Measurements from ENCODE around the gene OAS3.
"Not testable (repeated sequence)": the region's sequence is repeated elsewhere in the genome, so short reads cannot be mapped to it uniquely, and the experiment has no call there.

The OAS3 gene, protein sequence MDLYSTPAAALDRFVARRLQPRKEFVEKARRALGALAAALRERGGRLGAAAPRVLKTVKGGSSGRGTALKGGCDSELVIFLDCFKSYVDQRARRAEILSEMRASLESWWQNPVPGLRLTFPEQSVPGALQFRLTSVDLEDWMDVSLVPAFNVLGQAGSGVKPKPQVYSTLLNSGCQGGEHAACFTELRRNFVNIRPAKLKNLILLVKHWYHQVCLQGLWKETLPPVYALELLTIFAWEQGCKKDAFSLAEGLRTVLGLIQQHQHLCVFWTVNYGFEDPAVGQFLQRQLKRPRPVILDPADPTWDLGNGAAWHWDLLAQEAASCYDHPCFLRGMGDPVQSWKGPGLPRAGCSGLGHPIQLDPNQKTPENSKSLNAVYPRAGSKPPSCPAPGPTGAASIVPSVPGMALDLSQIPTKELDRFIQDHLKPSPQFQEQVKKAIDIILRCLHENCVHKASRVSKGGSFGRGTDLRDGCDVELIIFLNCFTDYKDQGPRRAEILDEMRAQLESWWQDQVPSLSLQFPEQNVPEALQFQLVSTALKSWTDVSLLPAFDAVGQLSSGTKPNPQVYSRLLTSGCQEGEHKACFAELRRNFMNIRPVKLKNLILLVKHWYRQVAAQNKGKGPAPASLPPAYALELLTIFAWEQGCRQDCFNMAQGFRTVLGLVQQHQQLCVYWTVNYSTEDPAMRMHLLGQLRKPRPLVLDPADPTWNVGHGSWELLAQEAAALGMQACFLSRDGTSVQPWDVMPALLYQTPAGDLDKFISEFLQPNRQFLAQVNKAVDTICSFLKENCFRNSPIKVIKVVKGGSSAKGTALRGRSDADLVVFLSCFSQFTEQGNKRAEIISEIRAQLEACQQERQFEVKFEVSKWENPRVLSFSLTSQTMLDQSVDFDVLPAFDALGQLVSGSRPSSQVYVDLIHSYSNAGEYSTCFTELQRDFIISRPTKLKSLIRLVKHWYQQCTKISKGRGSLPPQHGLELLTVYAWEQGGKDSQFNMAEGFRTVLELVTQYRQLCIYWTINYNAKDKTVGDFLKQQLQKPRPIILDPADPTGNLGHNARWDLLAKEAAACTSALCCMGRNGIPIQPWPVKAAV

GRCh38 chr12:112937741-112938719 is at the start of gene OAS3:
Gene OAS3 (plus strand): TSS chr12:112938474. CDS start chr12:112938531, 57 bp downstream.
- DNase-seq (ENCODE audit: low read depth), result peak; percentile 74

DNA sequence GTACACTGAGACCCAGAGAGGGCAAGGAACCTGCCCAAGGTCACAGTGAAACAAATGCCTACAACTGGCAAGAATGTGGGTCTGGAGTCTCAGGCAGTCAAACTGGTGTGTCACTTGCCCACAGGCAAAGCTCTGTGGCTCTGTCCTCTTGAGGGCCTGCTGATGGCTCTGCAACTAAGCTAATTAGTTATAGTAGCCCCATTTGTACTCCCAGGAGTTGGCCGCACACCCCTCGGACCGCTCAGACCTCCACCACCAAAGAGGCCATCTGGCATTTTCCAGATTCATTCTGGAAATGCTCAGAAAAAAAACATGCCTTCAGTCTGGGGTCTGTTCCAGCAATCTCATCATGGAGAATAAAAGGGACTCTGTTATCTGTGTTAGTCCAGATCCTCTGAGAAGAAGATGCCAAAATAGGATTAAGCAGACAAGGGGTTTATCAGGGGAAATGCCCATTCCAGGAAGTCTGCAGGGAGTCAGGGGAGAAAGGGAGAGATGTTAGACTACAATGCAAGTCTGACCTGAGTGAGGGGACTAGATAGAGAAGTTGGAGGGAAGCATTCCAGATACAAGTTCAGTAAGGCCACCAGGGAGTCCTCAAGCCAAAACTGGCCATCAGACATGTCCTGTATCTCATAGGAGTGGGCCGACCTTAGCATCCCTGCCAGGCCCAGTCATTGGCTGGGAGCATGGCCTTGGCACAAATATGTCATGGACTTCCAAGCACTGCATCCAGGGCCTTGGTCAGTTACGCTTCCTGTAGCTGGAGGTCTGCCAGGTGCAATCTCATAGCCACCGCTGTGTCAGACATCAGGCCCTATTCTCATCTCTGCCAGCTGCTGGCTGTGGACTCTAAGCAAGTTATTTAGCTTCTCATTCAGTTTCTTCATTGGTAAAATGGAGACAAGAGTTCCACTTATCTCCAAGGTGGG is 46.9 kb upstream of the OAS3 start:
- DNase-seq (ENCODE audit: low read depth), result no peak

DNA sequence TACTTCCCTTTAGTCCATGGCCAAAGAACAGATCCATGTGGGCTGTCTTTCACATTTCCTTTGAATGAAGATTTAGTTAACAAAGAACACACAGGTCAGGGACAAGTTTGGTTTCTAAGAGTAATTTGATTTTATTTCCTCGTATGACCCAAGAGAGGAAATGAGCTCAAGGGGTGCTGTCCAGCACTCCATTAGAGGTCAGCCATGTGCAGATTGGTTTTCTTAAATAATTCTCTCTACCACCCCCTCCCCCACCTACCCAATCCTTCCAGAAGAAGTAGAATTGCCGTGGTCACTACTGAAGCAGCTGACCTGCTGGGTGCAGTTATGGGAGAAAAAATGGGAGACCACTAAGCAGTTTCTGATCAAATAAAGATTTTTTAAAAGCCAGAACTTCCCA is 45.4 kb upstream of the OAS3 start:
- no peak for DNase-seq (ENCODE audit: low read depth)

- DNase-seq (ENCODE audit: low read depth), result no peak
These were observed 44.1 kb upstream of the OAS3 start for GRCh38 chr12:112894128-112894527.

- no peak for DNase-seq (ENCODE audit: low read depth)
These were observed 39.9 kb upstream of the OAS3 start for GRCh38 chr12:112898380-112898779.

GRCh38 chr12:112900298-112901145 is 37.8 kb upstream of the OAS3 start:
- DNase-seq (ENCODE audit: low read depth), result peak; percentile 34

GRCh38 chr12:112901271-112901670 is 37.0 kb upstream of the OAS3 start:
- no peak for DNase-seq (ENCODE audit: low read depth)

DNA sequence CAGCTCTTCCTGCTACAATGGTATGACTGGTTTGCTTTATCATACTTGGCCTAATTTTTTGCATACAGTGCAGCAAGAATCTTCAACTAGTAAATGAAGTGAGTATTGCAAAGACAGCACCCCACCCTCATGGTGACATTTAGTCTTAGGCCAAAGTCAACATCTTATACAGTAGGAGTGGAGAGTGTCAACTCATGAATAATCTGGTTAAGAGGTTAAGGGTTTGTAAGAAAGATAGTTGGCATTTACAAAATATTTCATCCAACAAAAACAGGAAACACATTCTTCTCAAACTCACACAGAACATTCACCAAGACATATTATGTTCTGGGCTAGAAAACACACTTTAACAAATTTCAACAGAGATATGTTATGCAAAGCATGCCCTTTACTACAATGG is 33.7 kb upstream of the OAS3 start:
- no peak for DNase-seq (ENCODE audit: low read depth)

GRCh38 chr12:112905451-112906089 is 32.7 kb upstream of the OAS3 start:
- no peak for DNase-seq (ENCODE audit: low read depth)

- DNase-seq (ENCODE audit: low read depth), result peak; percentile 31
These were observed 31.4 kb upstream of the OAS3 start, which contains the start of gene OAS1 for GRCh38 chr12:112906712-112907414. Gene OAS1 (plus strand): TSS chr12:112906962. CDS start chr12:112907040, 78 bp downstream.

DNA sequence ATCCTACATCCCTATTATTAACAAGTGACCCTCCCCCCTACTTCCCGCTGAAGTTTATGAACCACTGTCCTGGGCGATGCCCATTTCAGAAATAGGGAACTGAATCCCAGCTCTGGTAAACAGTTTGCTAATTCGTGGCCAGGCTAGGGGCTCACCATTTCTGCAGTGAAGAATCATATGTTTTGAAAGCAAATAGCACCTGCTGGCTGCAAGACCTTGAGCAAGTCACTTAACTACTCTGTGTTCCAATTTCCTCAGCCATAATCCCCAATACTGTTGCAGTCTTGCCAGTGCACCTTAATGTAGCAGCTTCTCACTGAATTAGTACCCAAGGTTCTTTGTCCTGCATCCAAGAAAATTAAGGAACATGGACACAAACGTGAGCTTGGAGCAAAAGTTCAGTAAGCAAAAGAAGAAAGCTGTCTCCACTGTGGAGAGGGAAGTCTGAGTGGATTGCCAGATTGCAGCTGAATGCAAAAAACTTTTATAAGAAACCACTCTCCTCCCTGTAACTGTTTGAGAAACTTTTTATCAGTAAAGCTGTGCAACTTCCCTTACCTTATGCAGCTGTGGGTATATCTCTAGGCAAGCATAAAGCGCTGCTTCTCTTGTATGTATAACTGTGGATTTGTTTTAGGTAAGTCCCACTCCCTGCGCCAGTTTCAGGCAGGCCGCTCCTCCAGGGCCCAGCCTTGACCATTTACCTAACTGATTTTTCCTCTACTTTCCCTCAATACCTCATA is 30.7 kb upstream of the OAS3 start:
- no peak for DNase-seq (ENCODE audit: low read depth)

DNA sequence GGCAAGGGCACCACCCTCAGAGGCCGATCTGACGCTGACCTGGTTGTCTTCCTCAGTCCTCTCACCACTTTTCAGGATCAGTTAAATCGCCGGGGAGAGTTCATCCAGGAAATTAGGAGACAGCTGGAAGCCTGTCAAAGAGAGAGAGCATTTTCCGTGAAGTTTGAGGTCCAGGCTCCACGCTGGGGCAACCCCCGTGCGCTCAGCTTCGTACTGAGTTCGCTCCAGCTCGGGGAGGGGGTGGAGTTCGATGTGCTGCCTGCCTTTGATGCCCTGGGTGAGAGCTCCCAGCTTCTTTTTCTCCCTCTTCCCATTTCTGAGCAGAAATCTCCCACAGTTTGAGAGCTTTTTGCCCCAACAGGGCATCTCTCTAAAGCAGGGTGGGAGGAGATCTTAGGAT is 29.7 kb upstream of the OAS3 start:
- DNase-seq (ENCODE audit: low read depth), result peak; percentile 13

- no peak for DNase-seq (ENCODE audit: low read depth)
These were observed 28.6 kb upstream of the OAS3 start for GRCh38 chr12:112909693-112910092.

GRCh38 chr12:112913038-112913688 is 25.1 kb upstream of the OAS3 start:
- DNase-seq (ENCODE audit: low read depth), result no peak

DNA sequence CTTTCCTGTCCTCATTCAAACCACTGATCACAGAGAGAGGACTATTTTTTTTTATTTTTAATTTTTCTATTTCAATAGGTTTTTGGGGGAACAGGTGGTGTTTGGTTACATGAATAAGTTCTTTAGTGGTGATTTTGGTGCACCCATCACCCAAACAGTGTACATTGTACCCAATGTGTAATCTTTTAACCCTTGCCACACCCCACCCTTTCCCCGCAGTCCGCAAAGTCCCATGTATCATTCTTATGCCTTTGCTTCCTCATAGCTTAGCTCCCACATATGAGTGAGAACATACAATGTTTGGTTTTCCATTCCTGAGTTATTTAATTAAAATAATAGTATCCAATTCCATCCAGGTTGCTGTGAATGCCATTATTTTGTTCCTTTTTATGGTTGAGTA is 24.4 kb upstream of the OAS3 start:
- not testable (repeated sequence) for DNase-seq (ENCODE audit: low read depth)

GRCh38 chr12:112916270-112916669 is 22.0 kb upstream of the OAS3 start:
- no peak for DNase-seq (ENCODE audit: low read depth)

GRCh38 chr12:112919121-112919520 is 19.2 kb upstream of the OAS3 start:
- DNase-seq (ENCODE audit: low read depth), result no peak
